Stomach smooth muscle (tissue), 2 donors: ENCODE results near the gene EMP3.
"Not testable (repeated sequence)": the region's sequence is repeated elsewhere in the genome, so short reads cannot be mapped to it uniquely, and the experiment has no call there.

Experiments used
- H3K27ac ChIP-seq: one replicate; pipeline ENCODE4 v1.7.0; 2013; ENCODE audit warnings: mild to moderate bottlenecking, low read length, inconsistent platforms
- H3K27me3 ChIP-seq, 2 donors: one replicate each; pipeline ENCODE4 v1.7.0; 2013; ENCODE audit warnings: low read length in 2 of 2; ENCODE audit not compliant: insufficient read depth in 2 of 2, control insufficient read depth in 1 of 2
- H3K36me3 ChIP-seq, 2 donors: one replicate each; pipeline ENCODE4 v1.7.0; 2013; ENCODE audit warnings: low read length in 2 of 2; ENCODE audit not compliant: control insufficient read depth in 2 of 2, insufficient read depth in 2 of 2
- H3K4me1 ChIP-seq: one replicate; pipeline ENCODE4 v1.7.0; 2013; ENCODE audit warnings: low read length; ENCODE audit not compliant: control insufficient read depth, insufficient read depth
- H3K4me3 ChIP-seq, 2 donors: one replicate each; pipeline ENCODE4 v1.7.0; 2013; ENCODE audit warnings: low read length in 2 of 2
- H3K9ac ChIP-seq, 2 donors: one replicate each; pipeline ENCODE4 v1.7.0; 2013; ENCODE audit warnings: low read length in 2 of 2, mild to moderate bottlenecking in 1 of 2
- H3K9me3 ChIP-seq, 2 donors: one replicate each; pipeline ENCODE4 v1.7.0; 2013; ENCODE audit warnings: low read length in 2 of 2; ENCODE audit not compliant: control insufficient read depth in 2 of 2
- donor health status: healthy.
- donor health status: Pancreatic carcinoma.

The EMP3 gene

GRCh38 chr19:48363500-48363809, 38.1 kb downstream of the EMP3 start:
- H3K4me3 ChIP-seq = peak overlapping the region; percentile 87 to 93
- H3K4me1 ChIP-seq = peaks cover 13% of the 10 kb centered on the region
- H3K27ac ChIP-seq = peak overlapping the region; percentile 97
- H3K9ac ChIP-seq = peak overlapping the region; percentile 93 to 98
- no peaks in the 10 kb centered on the region for H3K27me3 ChIP-seq
- peaks cover under 1 to 2% of the 10 kb centered on the region in 2 donors for H3K36me3 ChIP-seq
- no peaks in the 10 kb centered on the region for H3K9me3 ChIP-seq

- no peaks in the 10 kb centered on the region for H3K9me3 ChIP-seq
- H3K4me1 ChIP-seq = peaks cover 13% of the 10 kb centered on the region
- peak within 1 kb of the TSS; percentile 93 to 98 for H3K9ac ChIP-seq
- peaks cover 0 to 2% of the 10 kb centered on the region in 2 donors for H3K36me3 ChIP-seq
- peak within 1 kb of the TSS; percentile 87 to 93 for H3K4me3 ChIP-seq
- H3K27ac ChIP-seq = peak within 1 kb of the TSS; percentile 97
- no peaks in the 10 kb centered on the region for H3K27me3 ChIP-seq
Measured at GRCh38 chr19:48363810-48364597, 38.7 kb downstream of the EMP3 start, which contains the start of the genes SYNGR4 and TMEM143. SYNGR4 (plus strand) TSS chr19:48364367; CDS start chr19:48365843, 1,476 bp downstream. TMEM143 (minus strand) TSS chr19:48363940; CDS start chr19:48363920, 20 bp downstream.

- Histone ChIP-seq H3K4me3 (peak overlapping the region; percentile 52 to 93), H3K4me1 (peaks cover 13% of the 10 kb centered on the region), H3K9ac (no peak overlapping the region), H3K9me3 (no peaks in the 10 kb centered on the region), H3K27ac (peak overlapping the region; percentile 46), H3K36me3 (peaks cover 0 to 2% of the 10 kb centered on the region in 2 donors), H3K27me3 (no peaks in the 10 kb centered on the region)
Measured at GRCh38 chr19:48364598-48365348, 39.4 kb downstream of the EMP3 start.

GRCh38 chr19:48365602-48366001, 40.2 kb downstream of the EMP3 start:
- Histone ChIP-seq H3K27me3 (no peaks in the 10 kb centered on the region), H3K9ac (no peak overlapping the region), H3K36me3 (no peaks in the 10 kb centered on the region), H3K4me1 (peaks cover 13% of the 10 kb centered on the region), H3K4me3 (no peak overlapping the region), H3K9me3 (no peaks in the 10 kb centered on the region), H3K27ac (no peak overlapping the region)

DNA sequence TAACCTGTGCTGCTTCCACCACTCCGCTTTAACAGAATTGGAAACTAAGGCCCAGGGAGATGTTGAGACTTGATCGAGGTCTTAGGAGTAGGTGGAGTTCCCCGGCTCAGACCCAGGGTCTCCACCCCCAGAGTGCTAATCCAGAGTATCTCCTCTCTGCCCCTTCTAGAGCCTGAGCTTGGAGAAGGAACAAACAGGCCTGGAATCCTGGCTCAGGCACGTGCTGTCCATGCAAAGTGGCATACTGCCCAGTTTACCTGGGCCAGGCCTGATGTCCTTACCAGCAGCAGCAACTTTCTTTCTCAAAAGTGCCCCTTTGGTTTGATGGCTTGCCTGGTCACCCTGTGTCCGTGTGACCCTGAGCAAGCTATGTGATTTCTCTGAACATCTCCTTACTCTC, 42.5 kb downstream of the EMP3 start:
- H3K27me3 ChIP-seq = no peaks in the 10 kb centered on the region
- peaks cover 13% of the 10 kb centered on the region for H3K4me1 ChIP-seq
- H3K9ac ChIP-seq = no peak overlapping the region
- H3K36me3 ChIP-seq = no peaks in the 10 kb centered on the region
- no peak overlapping the region for H3K27ac ChIP-seq
- no peak overlapping the region for H3K4me3 ChIP-seq
- no peaks in the 10 kb centered on the region for H3K9me3 ChIP-seq

DNA sequence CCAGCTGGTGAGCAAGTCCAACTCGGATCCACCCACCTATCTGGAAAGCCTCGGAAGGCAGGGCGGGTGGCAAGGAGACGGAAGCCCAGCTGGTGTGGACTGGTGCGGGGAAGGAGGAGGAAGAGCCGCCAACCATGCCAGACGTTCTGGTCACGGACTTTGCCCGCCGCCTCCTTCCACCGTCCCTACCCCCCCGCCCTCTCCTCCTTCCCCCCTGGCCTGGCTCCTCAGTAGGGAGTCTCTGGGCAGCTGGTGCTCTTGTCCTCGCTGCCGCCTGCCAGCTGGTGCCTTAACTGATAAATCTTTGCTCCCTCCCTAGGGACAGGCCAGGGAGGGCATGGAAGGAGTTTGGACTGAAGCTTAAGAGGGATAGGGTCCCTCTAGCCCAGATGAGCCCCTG, 43.6 kb downstream of the EMP3 start:
- no peaks in the 10 kb centered on the region for H3K36me3 ChIP-seq
- H3K4me1 ChIP-seq = peaks cover 6% of the 10 kb centered on the region
- no peak overlapping the region for H3K27ac ChIP-seq

DNA sequence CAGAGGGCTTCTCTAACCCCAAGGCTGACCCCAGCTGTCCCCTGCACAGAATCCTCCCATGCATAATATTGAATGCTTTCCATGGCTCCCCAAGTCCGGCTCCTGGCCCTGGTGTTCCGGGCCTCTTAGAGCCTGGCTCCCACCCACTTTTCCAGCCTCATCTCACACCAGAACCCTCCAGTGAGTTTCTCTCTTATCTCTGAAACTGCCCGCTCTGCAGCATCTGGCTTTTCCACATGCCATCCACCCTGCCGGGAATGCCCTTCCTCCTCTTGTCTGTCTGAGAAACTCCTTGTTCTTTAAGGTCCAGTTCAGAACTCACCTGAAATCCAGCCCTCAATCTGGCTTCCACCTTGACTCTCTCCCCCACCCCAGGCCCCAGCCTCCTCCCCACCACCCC, 45.6 kb downstream of the EMP3 start:
- Histone ChIP-seq H3K27ac (no peak overlapping the region), H3K4me3 (no peak overlapping the region), H3K9ac (no peak overlapping the region), H3K27me3 (no peaks in the 10 kb centered on the region), H3K4me1 (no peaks in the 10 kb centered on the region), H3K9me3 (no peaks in the 10 kb centered on the region), H3K36me3 (no peaks in the 10 kb centered on the region)

More for the DNA sequence above, 43.6 kb downstream of the EMP3 start:
- Histone ChIP-seq H3K4me3 (no peak overlapping the region), H3K9me3 (no peaks in the 10 kb centered on the region), H3K9ac (no peak overlapping the region), H3K27me3 (no peaks in the 10 kb centered on the region)

- Histone ChIP-seq H3K4me1 (no peaks in the 10 kb centered on the region), H3K27ac (no peak overlapping the region), H3K36me3 (no peaks in the 10 kb centered on the region), H3K4me3 (no peak overlapping the region), H3K27me3 (no peaks in the 10 kb centered on the region), H3K9ac (no peak overlapping the region), H3K9me3 (no peaks in the 10 kb centered on the region)
Measured at GRCh38 chr19:48371367-48371766, 46.0 kb downstream of the EMP3 start.

- not testable (repeated sequence) for H3K4me1 ChIP-seq, H3K27ac ChIP-seq, H3K36me3 ChIP-seq, H3K9ac ChIP-seq, H3K27me3 ChIP-seq, H3K9me3 ChIP-seq, H3K4me3 ChIP-seq
Measured at GRCh38 chr19:48371771-48372170, 46.4 kb downstream of the EMP3 start.

GRCh38 chr19:48372904-48373303, 47.6 kb downstream of the EMP3 start:
- Histone ChIP-seq H3K4me1 (no peaks in the 10 kb centered on the region), H3K9ac (no peak overlapping the region), H3K27me3 (no peaks in the 10 kb centered on the region), H3K9me3 (no peaks in the 10 kb centered on the region), H3K27ac (no peak overlapping the region), H3K36me3 (no peaks in the 10 kb centered on the region), H3K4me3 (no peak overlapping the region)

- Histone ChIP-seq H3K9ac (no peak overlapping the region), H3K27ac (no peak overlapping the region), H3K4me3 (no peak overlapping the region), H3K4me1 (no peaks in the 10 kb centered on the region), H3K9me3 (no peaks in the 10 kb centered on the region), H3K27me3 (no peaks in the 10 kb centered on the region), H3K36me3 (no peaks in the 10 kb centered on the region)
Measured at GRCh38 chr19:48373567-48373966, 48.2 kb downstream of the EMP3 start.
